Adrenal gland (tissue), 12 donors: ENCODE results near the gene MSH5. TPM values are rescaled to one million over a fixed set of nuclear protein-coding genes. Genes with fewer than 3 reads are reported as not detected.

Experiments used
- DNase-seq, 7 donors: peaks; one replicate each; pipeline ENCODE4 v3.0.0-alpha.2; 2019 to 2020
- H3K27ac ChIP-seq, 5 donors: fragments of 200-600 bp; sonication (generic) in 4 of 5; 1 replicate in 3 of 5; 2 replicates in 2 of 5; pipeline versions ENCODE4 v1.5.1 to v1.8.0; 2016 to 2020; ENCODE audit warnings: mild to moderate bottlenecking in 1 of 5
- H3K27me3 ChIP-seq: fragments of 200-600 bp; 2 replicates; pipeline ENCODE4 v1.8.0; 2021
- H3K36me3 ChIP-seq, 2 donors: fragments of 200-600 bp; replicated peaks in 1 of 2; 1 replicate in 1 of 2; 2 replicates in 1 of 2; pipeline versions ENCODE4 v1.5.1 to v1.8.0; 2018 to 2022
- H3K4me1 ChIP-seq, 2 donors: fragments of 200-600 bp; replicated peaks in 1 of 2; 1 replicate in 1 of 2; 2 replicates in 1 of 2; pipeline versions ENCODE4 v1.5.1 to v1.8.0; 2018 to 2021
- H3K4me3 ChIP-seq, 4 donors: fragments of 200-600 bp; sonication (generic) in 3 of 4; one replicate each; pipeline ENCODE4 v1.5.1; 2016 to 2018
- H3K9me3 ChIP-seq, 3 donors: fragments of 200-600 bp; sonication (generic) in 1 of 3; replicated peaks in 1 of 3; 1 replicate in 2 of 3; 2 replicates in 1 of 3; pipeline versions ENCODE4 v1.5.1 to v1.8.0; 2016 to 2021
- POLR2A ChIP-seq, 2 donors: fragments of 450-650 bp; IDR thresholded peaks; one replicate each; pipeline ENCODE4 v1.6.1; 2017; ENCODE audit warnings: antibody characterized with exemption in 2 of 2, mild to moderate bottlenecking in 2 of 2, moderate library complexity in 1 of 2
- WGBS, 4 donors: extraction: QIAGEN DNeasy Blood & Tissue Kit in 2 of 4; methylation state at CpG; one replicate each; pipeline versions ENCODE4 v1.1.5 to v1.1.7; 2013 to 2017; 5-methylcytosine and 5-hydroxymethylcytosine counted together
- intact Hi-C, 2 donors: fragments of 100-400 bp; cut with DNase I; formaldehyde crosslinking; loops; one replicate each; pipeline versions ENCODE4 v1.14.1 to v1.15.0; 2022 to 2023
- polyA plus RNA-seq, 3 donors: library from polyadenylated mRNA; stranded (reverse); fragments of 200-250 nt in 2 of 3; fragments of 350-450 nt in 1 of 3; fragmentation: Illumina TruSeq in 1 of 3; extraction: RNeasy Lipid Tissue Mini Kit (QIAGEN cat#74804) in 1 of 3; gene quantifications; one replicate each; pipeline ENCODE4 v1.2.3, GENCODE V29; 2013 to 2014
- total RNA-seq, 9 donors: library from RNA; depleted of rRNA in 4 of 9; stranded (reverse); fragments of >200 nt in 4 of 9; fragments of 120-200 nt in 1 of 9; fragmentation: NEBNext Ultra II Directional in 1 of 9; extraction: Animal tissue kit (Norgen Biotek cat#: 25700) in 1 of 9; gene quantifications; one replicate each; pipeline versions ENCODE4 v1.1.0 to v1.2.4, GENCODE V29; 2013 to 2023
- TF ChIP-seq, protein P1 (sequence below), 6 experiments: fragments of 450-650 bp in 4 of 6; fragments of 200-600 bp in 2 of 6; sonication (generic) in 1 of 6; IDR thresholded peaks; 1 replicate in 5 of 6; 2 replicates in 1 of 6; pipeline versions ENCODE4 v1.5.1 to v1.8.0; 2016 to 2021; ENCODE audit warnings: antibody characterized with exemption in 6 of 6, mild to moderate bottlenecking in 2 of 6, moderate library complexity in 1 of 6
- donor health status: healthy with polysubstance abuse.
- donor health status: Bipolar disorder and iron deficiency.
- donor health status: DM: yes; HTN: yes; CAD: no.
- donor health status: DM: no; HTN: no; CAD: no.
- donor health status: DM: no; HTN: no; CAD: no.
- donor health status: DM: yes; HTN: yes; CAD: no.

MSH5 gene
- total and polyA plus RNA-seq, 12 donors = 3.0 to 24.5 (median 6.4) TPM

DNA sequence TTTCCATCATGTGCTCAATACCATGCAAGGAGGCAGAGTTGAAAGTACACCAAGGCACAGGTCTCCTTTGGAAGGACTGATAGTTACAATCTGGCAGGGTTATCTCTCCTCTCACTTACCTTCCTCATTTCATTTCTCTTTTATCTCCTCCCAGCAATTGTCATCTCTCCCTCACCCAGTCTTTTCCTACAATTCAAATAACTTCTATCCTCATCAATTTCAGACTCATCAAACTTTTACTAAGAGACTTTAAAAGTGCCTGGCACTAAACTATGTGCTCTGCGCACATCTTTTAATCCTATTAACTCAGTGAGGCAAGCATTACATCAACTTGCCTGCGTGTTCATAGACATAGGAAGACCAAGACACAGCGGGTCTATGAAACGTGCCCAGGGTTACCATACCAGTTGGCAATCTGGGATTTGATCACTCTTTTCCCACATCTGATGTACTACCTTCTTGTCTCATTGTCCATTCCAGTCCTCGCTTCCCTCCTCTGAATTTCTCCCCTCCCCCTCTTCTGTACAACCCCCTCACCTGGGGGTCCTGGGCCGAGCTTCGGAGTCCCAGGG is 54.6 kb downstream of the MSH5 start:
- Histone ChIP-seq H3K36me3 (peaks cover 0 to 18% of the 10 kb centered on the region in 2 donors), H3K9me3 (no peaks in the 10 kb centered on the region), H3K4me1 (peaks cover 13 to 23% of the 10 kb centered on the region in 2 donors), H3K27ac (peak overlapping the region; percentile 31 to 100 (median 87)), H3K27me3 (no peaks in the 10 kb centered on the region), H3K4me3 (peak overlapping the region in 3 of 4 donors; percentile 89 to 92 (median 90))
- no peak for DNase-seq
- WGBS, 4 donors = 24 to 39% (median 25%) methylated on average over 5 to 7 of the region's 7 CpGs
- intact Hi-C loops = no loop called here
- no peak for TF ChIP-seq POLR2A (IDR thresholded peaks at IDR 0.05)
- TF ChIP-seq, protein P1, sequence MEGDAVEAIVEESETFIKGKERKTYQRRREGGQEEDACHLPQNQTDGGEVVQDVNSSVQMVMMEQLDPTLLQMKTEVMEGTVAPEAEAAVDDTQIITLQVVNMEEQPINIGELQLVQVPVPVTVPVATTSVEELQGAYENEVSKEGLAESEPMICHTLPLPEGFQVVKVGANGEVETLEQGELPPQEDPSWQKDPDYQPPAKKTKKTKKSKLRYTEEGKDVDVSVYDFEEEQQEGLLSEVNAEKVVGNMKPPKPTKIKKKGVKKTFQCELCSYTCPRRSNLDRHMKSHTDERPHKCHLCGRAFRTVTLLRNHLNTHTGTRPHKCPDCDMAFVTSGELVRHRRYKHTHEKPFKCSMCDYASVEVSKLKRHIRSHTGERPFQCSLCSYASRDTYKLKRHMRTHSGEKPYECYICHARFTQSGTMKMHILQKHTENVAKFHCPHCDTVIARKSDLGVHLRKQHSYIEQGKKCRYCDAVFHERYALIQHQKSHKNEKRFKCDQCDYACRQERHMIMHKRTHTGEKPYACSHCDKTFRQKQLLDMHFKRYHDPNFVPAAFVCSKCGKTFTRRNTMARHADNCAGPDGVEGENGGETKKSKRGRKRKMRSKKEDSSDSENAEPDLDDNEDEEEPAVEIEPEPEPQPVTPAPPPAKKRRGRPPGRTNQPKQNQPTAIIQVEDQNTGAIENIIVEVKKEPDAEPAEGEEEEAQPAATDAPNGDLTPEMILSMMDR (IDR thresholded peaks at IDR 0.05) = no peak

DNA sequence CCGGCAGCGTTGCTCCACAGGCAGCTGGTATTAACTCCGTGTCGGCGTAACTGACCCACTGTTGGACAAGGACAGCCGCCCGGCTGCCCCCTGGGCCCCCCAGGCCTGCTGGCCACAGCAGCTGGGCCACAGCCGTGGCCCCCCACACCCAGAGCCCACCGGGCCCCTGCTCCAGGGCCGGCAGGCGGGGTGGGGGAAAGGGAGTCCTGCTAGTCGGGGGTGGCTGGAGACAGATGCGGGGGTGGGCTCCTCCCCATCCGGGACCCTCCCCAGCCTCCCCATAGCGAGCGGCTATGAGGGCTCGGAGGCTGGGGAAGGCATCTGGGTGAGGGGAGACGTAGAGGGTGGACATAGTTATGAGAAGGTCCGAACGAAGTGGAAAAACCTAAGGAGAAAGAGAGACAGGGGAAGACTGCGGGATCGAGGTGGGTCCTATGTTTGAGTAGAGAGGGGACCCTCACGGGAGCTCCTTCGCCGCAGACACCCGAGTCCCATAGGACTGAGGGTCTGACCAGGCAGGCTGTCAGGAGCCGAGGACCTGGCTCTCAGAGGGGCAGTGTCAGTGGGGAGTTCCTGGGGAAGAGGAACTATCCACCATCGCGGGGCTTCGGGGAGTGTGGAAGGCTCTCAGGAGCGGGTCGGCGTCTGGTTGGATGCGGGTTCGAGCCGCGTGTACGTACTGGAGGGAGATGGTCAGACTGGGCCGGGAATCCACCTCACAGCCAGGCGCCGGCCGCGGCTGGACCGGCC is 55.2 kb downstream of the MSH5 start:
- Histone ChIP-seq H3K27me3 (no peaks in the 10 kb centered on the region), H3K36me3 (peaks cover 0 to 16% of the 10 kb centered on the region in 2 donors), H3K4me1 (peaks cover 13 to 23% of the 10 kb centered on the region in 2 donors), H3K4me3 (peak overlapping the region; percentile 73 to 92 (median 90)), H3K27ac (peak overlapping the region; percentile 56 to 100 (median 87)), H3K9me3 (no peaks in the 10 kb centered on the region)
- DNase-seq = no peak
- 0 to 2% (median 2%) methylated on average over 17 to 44 of the region's 44 CpGs for WGBS, 4 donors
- TF ChIP-seq, protein P1 (IDR thresholded peaks at IDR 0.05) = no peak
- TF ChIP-seq POLR2A (IDR thresholded peaks at IDR 0.05) = no peak
- intact Hi-C loops = no loop called here

DNA sequence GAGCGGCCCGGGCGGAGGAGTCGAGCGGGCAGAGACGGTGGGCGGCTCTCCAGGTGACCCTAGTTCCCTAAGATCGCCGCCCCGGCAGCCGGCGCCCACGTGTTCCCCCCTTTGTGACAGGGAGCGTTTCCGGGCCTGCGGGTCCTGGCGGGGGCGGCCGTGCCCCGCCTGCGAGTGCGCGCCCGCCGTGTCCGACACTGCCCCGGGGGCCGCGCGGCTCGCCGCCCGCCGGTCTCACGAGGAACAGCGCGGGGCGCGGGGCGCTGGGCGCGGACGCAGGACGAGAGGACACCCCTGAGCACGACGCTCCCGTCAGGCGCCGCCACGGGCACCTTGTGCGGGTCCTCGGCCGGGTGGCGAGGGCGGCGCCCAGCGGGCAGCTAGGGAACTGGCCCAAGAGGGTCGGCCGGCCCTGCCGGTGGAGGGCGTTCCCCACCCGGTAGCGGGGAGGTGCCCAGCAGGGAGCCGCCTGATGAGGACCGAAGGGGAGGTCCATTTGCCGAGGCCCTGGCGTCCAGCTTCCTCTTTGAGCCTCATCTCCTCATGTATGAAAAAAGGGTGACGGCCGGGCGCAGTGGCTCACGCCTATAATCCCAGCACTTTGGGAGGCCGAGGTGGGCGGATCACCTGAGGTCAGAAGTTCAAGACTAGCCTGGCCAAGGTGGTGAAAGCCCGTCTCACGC is 56.0 kb downstream of the MSH5 start, which contains the start of gene VARS1:
TSS of gene VARS1 (minus strand) at position 137 of the 683 bp plus-strand sequence. CDS start 535 bp downstream, outside the sequence.
- Histone ChIP-seq H3K4me1 (peaks cover 13 to 23% of the 10 kb centered on the region in 2 donors), H3K27me3 (no peaks in the 10 kb centered on the region), H3K27ac (peak within 1 kb of the TSS; percentile 56 to 100 (median 87)), H3K36me3 (peaks cover 0 to 12% of the 10 kb centered on the region in 2 donors), H3K4me3 (peak within 1 kb of the TSS; percentile 73 to 92 (median 90)), H3K9me3 (no peaks in the 10 kb centered on the region)
- TF ChIP-seq, protein P1 (IDR thresholded peaks at IDR 0.05) = peak; percentile 52 to 97 (median 78)
- peak in 1 of 2 donors; percentile 43 for TF ChIP-seq POLR2A (IDR thresholded peaks at IDR 0.05)
- DNase-seq = peak; percentile 91 to 94 (median 92)
- WGBS, 4 donors = 0 to 2% (median 1%) methylated on average over 1 to 75 of the region's 75 CpGs
- intact Hi-C loops = no loop called here

DNA sequence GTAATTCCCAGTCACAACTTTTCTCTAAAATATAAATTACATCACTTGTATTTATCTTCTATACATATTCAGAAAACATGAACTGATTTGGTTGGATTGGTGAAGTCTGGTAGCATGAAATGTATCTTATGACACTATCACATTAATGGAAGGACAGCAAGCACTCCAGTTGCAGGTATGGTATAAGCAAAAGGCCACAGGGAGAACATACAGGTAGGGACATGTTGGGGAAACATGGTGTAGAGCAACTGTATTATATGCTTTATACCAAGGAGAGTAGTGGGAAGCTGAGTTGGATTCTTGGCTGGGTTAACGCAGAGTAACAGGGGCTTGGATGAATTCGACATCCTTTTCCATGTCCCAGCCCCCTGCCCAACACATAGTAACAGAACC is 57.2 kb downstream of the MSH5 start:
- Histone ChIP-seq H3K4me3 (no peak overlapping the region), H3K27me3 (no peaks in the 10 kb centered on the region), H3K27ac (peak overlapping the region in 1 of 5 donors; percentile 97), H3K4me1 (peaks cover 13 to 23% of the 10 kb centered on the region in 2 donors), H3K36me3 (peaks cover 0 to 12% of the 10 kb centered on the region in 2 donors), H3K9me3 (no peaks in the 10 kb centered on the region)
- TF ChIP-seq POLR2A (IDR thresholded peaks at IDR 0.05) = no peak
- TF ChIP-seq, protein P1 (IDR thresholded peaks at IDR 0.05) = no peak
- intact Hi-C loops = no loop called here
- no peak for DNase-seq
- WGBS, 4 donors = 85 to 100% (median 90%) methylated on average over 2 of the region's 2 CpGs
